Omental fat pad (tissue), 4 donors: ENCODE measurements around the gene LGI2. TPM values are rescaled to one million over a fixed set of nuclear protein-coding genes. Genes with fewer than 3 reads are reported as not detected.

Experiments
- ATAC-seq: fragments of 150-250 bp; one replicate; pipeline ENCODE4 v1.9.1; 2016; ENCODE audit warnings: mild to moderate bottlenecking, moderate library complexity; ENCODE audit not compliant: low FRiP score
- DNase-seq: peaks from one replicate; pipeline ENCODE4 v3.0.0-alpha.2; 2019; ENCODE audit warnings: low spot score
- total RNA-seq, 4 donors: library from RNA; depleted of rRNA; stranded (reverse); fragments of >200 nt; gene quantifications; one replicate each; pipeline ENCODE4 v1.1.0, GENCODE V29; 2016
- TF ChIP-seq, protein P1 (sequence below), 3 donors: fragments of 450-650 bp; IDR thresholded peaks; one replicate each; pipeline ENCODE4 v1.5.1; 2016 to 2017; ENCODE audit warnings: antibody characterized with exemption in 3 of 3, mild to moderate bottlenecking in 3 of 3, moderate library complexity in 2 of 3

The LGI2 gene
- total RNA-seq, 4 donors from 2014 or later: 2.8 to 6.4 (median 5.4) TPM

DNA sequence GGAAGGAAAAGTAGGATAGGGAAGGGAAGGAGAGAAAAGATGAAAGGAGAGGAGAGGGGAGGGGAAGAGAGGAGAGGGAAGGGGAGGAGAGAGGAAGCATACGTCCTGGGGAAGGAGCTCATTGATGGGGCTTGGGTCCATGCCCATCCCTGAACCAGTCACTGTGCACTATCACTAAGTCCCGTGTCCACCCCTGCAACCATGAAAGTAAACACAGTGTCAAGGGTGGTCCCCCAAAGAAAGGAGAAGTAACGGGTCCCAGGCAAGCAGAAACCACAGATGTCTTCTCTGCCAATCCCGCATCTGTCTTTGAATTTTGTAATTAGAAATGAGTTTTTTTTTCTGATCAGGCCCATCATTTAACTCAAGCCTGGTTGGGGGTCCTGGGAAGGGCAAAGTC lies 55.2 kb downstream of the LGI2 start:
- TF ChIP-seq, protein P1, sequence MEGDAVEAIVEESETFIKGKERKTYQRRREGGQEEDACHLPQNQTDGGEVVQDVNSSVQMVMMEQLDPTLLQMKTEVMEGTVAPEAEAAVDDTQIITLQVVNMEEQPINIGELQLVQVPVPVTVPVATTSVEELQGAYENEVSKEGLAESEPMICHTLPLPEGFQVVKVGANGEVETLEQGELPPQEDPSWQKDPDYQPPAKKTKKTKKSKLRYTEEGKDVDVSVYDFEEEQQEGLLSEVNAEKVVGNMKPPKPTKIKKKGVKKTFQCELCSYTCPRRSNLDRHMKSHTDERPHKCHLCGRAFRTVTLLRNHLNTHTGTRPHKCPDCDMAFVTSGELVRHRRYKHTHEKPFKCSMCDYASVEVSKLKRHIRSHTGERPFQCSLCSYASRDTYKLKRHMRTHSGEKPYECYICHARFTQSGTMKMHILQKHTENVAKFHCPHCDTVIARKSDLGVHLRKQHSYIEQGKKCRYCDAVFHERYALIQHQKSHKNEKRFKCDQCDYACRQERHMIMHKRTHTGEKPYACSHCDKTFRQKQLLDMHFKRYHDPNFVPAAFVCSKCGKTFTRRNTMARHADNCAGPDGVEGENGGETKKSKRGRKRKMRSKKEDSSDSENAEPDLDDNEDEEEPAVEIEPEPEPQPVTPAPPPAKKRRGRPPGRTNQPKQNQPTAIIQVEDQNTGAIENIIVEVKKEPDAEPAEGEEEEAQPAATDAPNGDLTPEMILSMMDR (IDR thresholded peaks at IDR 0.05): no peak
- ATAC-seq: no peak
- no peak for DNase-seq

DNA sequence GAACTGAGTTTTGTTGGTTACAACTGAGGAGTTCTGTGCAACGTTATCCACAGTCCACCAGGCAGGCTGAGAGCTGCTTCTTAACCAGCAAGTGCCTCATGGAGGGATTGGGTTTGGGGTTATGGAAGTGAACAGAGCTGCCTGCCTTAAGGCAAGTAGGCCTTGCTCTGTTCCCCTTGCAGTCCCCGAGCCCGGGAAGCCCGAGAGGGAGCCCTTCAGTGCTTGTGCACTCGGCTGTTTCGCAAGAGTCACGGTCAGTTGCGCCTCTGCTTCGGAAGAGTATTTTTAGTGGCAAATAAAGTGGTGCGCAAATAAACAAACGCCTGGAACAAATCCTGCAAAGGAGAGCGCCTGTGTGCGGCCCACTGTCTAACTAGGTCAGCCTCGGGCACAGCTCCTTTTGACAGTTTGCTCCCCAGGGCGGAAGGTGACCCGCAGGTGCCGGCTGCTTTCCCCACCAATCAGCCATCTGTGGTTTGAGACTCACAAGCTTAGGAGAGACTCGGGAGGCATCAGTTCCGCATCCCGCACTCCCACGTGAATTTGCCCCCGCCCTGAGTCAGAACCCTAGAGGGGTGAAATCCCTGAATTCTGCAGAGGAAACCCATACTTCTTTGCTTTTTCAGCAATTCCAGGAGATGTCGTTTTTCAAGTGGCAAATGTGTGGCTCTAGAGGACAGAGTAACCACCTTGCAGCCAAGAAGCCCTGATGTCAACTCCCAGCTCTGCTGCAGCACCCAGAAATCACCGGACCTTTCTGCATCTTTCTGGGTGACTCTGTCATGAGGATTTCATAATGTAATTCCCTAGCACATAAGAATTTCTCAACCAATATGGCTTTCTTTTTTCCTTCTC lies 56.8 kb downstream of the LGI2 start:
- TF ChIP-seq, protein P1 (IDR thresholded peaks at IDR 0.05): no peak
- ATAC-seq (no peak), DNase-seq (no peak)

DNA sequence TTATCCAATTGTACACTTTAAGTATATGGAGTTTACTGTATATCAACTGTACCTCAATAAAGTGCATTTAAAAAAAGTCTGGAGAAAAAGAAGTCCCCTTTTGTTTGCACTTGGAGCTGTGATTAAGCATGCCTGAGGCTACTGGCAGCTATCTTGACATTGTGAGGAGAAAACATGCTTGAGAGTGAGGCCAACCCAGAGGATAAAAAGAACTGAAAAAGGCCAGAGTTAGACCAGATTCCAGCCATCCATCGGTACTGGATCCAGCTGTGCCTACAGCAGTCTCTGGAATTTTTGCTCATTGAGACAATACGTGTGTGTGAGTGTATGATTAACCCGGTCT lies 57.4 kb downstream of the LGI2 start:
- TF ChIP-seq, protein P1 (IDR thresholded peaks at IDR 0.05): no peak
- no peak for DNase-seq
- no peak for ATAC-seq

DNA sequence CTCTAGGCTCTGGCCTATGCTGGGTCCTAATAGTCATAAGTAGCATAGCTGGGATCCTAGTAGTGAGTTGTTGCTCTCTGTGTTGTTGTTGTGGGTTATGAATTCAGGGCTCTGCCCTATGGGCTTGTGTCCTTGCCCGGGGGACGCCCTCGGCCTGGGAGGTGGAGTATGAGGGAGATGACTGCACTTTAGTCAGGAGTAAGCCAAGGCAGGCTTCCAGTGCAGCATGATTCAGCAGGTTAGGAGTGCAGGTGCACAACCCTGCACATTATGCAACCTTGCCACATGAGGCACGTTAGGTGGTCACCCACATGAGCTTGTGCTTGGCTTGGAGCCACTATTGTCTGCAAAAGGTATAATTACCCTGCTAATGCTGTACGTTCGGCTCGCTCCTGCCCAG lies 59.6 kb downstream of the LGI2 start:
- TF ChIP-seq, protein P1 (IDR thresholded peaks at IDR 0.05): no peak
- no peak for ATAC-seq

DNA sequence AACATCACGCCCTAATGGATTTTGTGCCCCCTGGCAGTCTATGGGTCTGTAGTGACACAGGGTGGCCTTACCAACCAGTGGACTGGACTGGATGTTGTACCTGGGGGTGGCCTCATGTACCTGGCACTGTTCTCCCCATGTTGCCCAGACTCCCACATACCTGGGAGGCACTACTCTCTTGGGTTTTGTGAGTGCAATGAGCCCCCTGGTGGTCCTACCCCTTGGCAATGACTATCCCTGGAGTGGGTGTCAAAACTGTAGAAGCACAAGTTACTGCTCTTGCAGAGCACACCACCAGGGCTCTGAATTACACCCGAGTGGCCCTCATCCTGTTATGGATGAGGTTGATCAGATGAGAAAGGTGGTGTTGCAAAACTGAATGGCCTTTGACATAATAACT lies 60.1 kb downstream of the LGI2 start:
- ATAC-seq (no peak), DNase-seq (no peak)
- TF ChIP-seq, protein P1 (IDR thresholded peaks at IDR 0.05): no peak

More for the DNA sequence above, 59.6 kb downstream of the LGI2 start:
- DNase-seq: no peak

DNA sequence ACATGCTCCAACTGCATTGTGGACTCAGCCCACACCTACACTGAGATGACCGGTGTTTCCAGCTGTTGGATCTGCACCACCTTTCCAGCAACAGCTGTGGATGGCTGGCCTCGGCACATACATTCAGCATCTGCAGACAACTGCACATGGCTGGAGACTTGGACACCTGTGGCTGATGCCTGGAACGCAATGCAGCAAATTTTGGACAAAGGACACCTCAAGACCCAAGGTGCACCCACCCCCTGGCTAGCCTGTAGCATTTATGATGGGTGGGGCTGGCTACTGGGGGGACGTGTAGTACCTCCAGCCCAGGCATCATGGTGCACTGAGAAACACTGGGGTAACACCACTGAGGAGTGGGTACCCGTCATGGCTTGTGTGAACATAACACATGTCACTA lies 60.6 kb downstream of the LGI2 start:
- DNase-seq: no peak
- no peak for ATAC-seq
- TF ChIP-seq, protein P1 (IDR thresholded peaks at IDR 0.05): no peak

DNA sequence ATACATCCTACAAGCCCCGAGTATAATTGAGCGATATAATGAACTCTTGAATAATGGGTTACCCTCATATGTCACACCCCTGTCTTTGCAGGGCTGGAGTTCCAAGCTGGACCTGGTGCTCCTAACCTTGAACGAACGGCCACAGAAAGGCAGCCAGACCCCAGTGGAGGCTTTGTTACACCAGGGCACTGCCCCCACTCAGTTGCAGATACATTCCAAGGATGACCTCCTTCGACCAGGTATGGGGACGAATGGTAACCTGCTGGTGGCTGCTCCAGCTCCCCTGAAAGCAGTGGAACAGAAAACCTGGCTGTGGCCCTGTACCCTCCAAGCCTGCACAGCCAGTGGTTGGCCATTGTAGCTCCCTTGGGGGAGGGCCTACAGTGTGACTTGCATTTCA lies 61.3 kb downstream of the LGI2 start:
- ATAC-seq: no peak

More for the DNA sequence above, 61.3 kb downstream of the LGI2 start:
- DNase-seq: no peak
- TF ChIP-seq, protein P1 (IDR thresholded peaks at IDR 0.05): no peak
